SK-N-SH (cell line): ENCODE measurements around the gene NUP107.

Experiments
- EP300 ChIP-seq, 2 experiments: IDR thresholded peaks; 2 replicates each; pipeline versions ENCODE4 v1.4.0 to v1.6.1; 2012; ENCODE audit warnings: borderline replicate concordance in 1 of 2, low read depth in 1 of 2, low read length in 1 of 2
- RCOR1 ChIP-seq: fragments of 150-350 bp; IDR thresholded peaks from 2 replicates; pipeline ENCODE4 v1.6.1; 2017; ENCODE audit warnings: antibody characterized with exemption, low read length
- TF ChIP-seq, protein P1 (sequence below): fragments of 150-350 bp; IDR thresholded peaks from 2 replicates; pipeline ENCODE4 v1.6.1; 2017; ENCODE audit warnings: antibody characterized with exemption, low read length, low read depth, borderline replicate concordance

DNA sequence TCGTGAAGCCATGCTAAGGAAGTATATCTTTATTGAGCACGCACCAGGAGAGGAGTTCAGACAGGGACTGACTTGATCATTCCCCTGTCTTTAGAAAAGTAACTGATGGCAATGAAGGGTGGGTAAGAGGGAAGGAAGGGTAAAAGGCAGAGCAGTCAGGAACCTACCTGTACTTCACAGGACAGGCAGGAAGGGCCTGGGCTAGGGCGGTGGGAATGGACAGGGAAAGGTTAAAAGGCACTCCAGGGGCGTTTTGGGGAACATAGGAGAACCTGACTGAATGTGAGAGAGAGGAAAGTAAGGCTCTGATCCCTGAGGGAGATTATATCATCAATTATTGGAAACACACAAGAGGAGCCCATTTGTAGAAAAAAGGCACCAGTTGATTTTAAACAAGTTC is 63.1 kb downstream of the NUP107 start:
- no peak for TF ChIP-seq RCOR1
- no peak for TF ChIP-seq EP300 (IDR thresholded peaks at IDR 0.05; ENCODE audit: borderline replicate concordance in 1 of 2, low read depth in 1 of 2, low read length in 1 of 2)
- TF ChIP-seq, protein P1, sequence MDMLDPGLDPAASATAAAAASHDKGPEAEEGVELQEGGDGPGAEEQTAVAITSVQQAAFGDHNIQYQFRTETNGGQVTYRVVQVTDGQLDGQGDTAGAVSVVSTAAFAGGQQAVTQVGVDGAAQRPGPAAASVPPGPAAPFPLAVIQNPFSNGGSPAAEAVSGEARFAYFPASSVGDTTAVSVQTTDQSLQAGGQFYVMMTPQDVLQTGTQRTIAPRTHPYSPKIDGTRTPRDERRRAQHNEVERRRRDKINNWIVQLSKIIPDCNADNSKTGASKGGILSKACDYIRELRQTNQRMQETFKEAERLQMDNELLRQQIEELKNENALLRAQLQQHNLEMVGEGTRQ = no peak
